ENCODE data around the gene GABRG3. TPM values are rescaled to one million over a fixed set of nuclear protein-coding genes. Genes with fewer than 3 reads are reported as not detected.

The GABRG3 gene
- total and polyA plus RNA-seq, 12 donors, result not detected

DNA sequence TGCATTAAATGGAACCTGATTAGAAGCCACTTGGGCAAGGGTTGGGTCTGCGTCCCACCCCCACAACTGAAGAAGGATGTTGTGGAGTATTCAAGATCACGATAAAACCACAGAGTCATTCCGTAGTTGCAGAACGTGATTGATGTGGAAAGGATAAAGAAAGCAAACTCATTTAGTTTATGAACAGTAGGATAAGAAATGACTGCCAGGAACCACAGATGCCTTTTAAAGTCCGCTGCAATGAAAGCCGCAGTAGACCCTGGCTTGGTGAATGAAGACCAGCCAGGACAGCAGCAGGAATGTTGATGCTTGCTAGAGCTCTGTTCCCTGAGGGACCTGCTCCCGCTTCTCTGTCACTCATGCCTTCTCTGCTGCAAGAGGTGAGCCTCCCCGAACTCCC lies 111.5 kb downstream of the GABRG3 start:
- Histone ChIP-seq H3K9me3 (no peaks in the 10 kb centered on the region), H3K36me3 (no peaks in the 10 kb centered on the region), H3K4me1 (no peaks in the 10 kb centered on the region), H3K4me3 (no peak overlapping the region), H3K27me3 (no peaks in the 10 kb centered on the region), H3K27ac (no peak overlapping the region)
- TF ChIP-seq, protein P1, sequence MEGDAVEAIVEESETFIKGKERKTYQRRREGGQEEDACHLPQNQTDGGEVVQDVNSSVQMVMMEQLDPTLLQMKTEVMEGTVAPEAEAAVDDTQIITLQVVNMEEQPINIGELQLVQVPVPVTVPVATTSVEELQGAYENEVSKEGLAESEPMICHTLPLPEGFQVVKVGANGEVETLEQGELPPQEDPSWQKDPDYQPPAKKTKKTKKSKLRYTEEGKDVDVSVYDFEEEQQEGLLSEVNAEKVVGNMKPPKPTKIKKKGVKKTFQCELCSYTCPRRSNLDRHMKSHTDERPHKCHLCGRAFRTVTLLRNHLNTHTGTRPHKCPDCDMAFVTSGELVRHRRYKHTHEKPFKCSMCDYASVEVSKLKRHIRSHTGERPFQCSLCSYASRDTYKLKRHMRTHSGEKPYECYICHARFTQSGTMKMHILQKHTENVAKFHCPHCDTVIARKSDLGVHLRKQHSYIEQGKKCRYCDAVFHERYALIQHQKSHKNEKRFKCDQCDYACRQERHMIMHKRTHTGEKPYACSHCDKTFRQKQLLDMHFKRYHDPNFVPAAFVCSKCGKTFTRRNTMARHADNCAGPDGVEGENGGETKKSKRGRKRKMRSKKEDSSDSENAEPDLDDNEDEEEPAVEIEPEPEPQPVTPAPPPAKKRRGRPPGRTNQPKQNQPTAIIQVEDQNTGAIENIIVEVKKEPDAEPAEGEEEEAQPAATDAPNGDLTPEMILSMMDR (IDR thresholded peaks at IDR 0.05), result no peak
- ATAC-seq (no peak), DNase-seq (no peak)
- intact Hi-C loops (cut with DNase I), result no loop called here
- 61 to 71% methylated on average over 8 of the region's 8 CpGs for WGBS, 2 donors

DNA sequence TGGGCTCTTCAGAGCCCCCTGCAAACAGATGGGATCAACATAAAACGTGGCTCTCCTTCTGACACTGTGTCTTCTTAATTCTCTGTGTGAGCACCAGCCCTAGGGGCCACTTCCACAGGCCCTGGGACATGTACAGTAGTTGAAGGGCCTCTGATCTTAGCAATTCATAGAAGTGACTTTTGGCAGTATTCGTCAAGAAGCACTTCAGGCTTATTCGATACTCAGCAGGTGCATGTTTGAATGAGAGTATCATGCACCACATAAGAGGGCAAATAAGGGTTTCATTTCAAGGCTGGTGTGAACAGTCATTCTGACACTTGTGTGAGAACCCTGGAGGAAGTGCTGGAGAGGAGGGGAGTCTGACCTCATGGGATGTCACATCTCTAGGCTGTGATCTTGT lies 113.9 kb downstream of the GABRG3 start:
- Histone ChIP-seq H3K36me3 (no peaks in the 10 kb centered on the region), H3K9me3 (peaks cover 0 to 16% (median 0%) of the 10 kb centered on the region in 11 donors), H3K4me3 (no peak overlapping the region), H3K4me1 (no peaks in the 10 kb centered on the region), H3K27ac (no peak overlapping the region), H3K27me3 (no peaks in the 10 kb centered on the region)
- no peak for ATAC-seq
- intact Hi-C loops (cut with DNase I), result no loop called here
- WGBS, 2 donors, result 61 to 73% methylated on average over 3 of the region's 3 CpGs
- TF ChIP-seq, protein P1 (IDR thresholded peaks at IDR 0.05), result no peak
- DNase-seq, result no peak

DNA sequence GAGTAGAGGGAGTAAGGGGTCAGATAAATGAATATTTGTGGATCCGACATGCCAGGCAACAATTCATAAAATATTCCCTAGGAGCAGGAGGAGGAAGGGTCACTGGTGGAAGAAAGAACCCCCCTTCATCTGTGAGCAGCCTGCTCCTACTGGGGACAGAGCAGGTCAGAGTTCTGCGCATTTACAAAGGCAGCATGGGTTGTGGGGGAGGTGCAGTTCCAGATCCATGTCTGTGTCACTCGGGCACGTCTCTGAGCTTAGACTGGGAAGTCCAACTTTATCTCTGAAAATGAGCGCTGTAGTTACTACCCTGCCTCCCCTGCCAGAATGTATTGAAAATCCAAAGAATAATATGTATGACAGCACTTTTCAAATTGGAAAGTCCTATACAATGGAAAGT lies 115.2 kb downstream of the GABRG3 start:
- DNase-seq (no peak), ATAC-seq (no peak)
- no peaks in the 10 kb centered on the region for H3K27me3 ChIP-seq
- no peaks in the 10 kb centered on the region for H3K4me1 ChIP-seq
- TF ChIP-seq, protein P1 (IDR thresholded peaks at IDR 0.05), result no peak
- H3K27ac ChIP-seq, result no peak overlapping the region
- H3K4me3 ChIP-seq, result no peak overlapping the region
- H3K36me3 ChIP-seq, result no peaks in the 10 kb centered on the region
- 47 to 57% methylated on average over 5 of the region's 5 CpGs for WGBS, 2 donors
- peaks cover 0 to 19% (median 4%) of the 10 kb centered on the region in 11 donors for H3K9me3 ChIP-seq
- intact Hi-C loops (cut with DNase I), result no loop called here

DNA sequence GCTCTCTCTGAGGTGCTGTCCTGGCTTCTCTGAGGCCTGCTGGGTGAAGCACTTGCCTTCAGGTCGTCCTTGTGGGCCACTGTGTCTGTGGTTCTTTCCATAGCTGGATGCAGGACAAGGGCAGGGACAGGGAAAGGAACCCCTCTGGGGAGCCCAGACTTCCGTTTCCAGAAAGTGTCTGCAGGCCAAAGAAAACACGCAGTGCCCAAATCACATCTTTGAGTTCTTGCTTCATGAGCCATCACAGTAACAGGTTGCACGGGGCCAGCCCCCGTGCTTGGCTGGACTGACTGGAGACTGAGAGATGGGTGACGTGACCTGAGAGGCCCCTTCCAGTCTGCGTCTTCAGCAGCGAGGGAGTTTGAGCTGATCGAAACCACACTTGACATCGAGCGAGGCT lies 115.8 kb downstream of the GABRG3 start:
- TF ChIP-seq, protein P1 (IDR thresholded peaks at IDR 0.05), result no peak
- H3K9me3 ChIP-seq, result peaks cover 0 to 19% (median 4%) of the 10 kb centered on the region in 11 donors
- no peaks in the 10 kb centered on the region for H3K27me3 ChIP-seq
- DNase-seq, result peak in 1 of 2 donors; percentile 13
- H3K36me3 ChIP-seq, result no peaks in the 10 kb centered on the region
- WGBS, 2 donors, result 55 to 61% methylated on average over 11 of the region's 11 CpGs
- intact Hi-C loops (cut with DNase I), result no loop called here
- H3K4me1 ChIP-seq, result no peaks in the 10 kb centered on the region
- H3K4me3 ChIP-seq, result no peak overlapping the region
- H3K27ac ChIP-seq, result no peak overlapping the region
- ATAC-seq, result peak in 4 of 8 donors; percentile 20 to 67 (median 41)
